ENCODE data around the gene HSPB7.
"Not testable (repeated sequence)": the region's sequence is repeated elsewhere in the genome, so short reads cannot be mapped to it uniquely, and the experiment has no call there.

GRCh38 chr1:16029003-16029268 lies 11.1 kb upstream of the HSPB7 start:
- not testable (repeated sequence) for TF ChIP-seq CTCF (IDR thresholded peaks at IDR 0.05; ENCODE audit: low read depth, low read length, missing input control); ZBTB33 (IDR thresholded peaks at IDR 0.05); GABPA (IDR thresholded peaks at IDR 0.05 in 1 of 2, conservative IDR thresholded peaks at IDR 0.05 in 1 of 2); RAD21 (IDR thresholded peaks at IDR 0.05)
